NCI-H446 treated with DMSO at 0.1 percent for 48 hours (cell line): Measurements from ENCODE around the gene TTYH1.
"Not testable (repeated sequence)": the region's sequence is repeated elsewhere in the genome, so short reads cannot be mapped to it uniquely, and the experiment has no call there.

Experiments used
- DNase-seq: peaks from one replicate; lab custom pipeline; 2025; lab: John Stamatoyannopoulos, UW

TTYH1 gene

GRCh38 chr19:54461210-54461609 lies 45.9 kb downstream of the TTYH1 start:
- no peak for DNase-seq

DNA sequence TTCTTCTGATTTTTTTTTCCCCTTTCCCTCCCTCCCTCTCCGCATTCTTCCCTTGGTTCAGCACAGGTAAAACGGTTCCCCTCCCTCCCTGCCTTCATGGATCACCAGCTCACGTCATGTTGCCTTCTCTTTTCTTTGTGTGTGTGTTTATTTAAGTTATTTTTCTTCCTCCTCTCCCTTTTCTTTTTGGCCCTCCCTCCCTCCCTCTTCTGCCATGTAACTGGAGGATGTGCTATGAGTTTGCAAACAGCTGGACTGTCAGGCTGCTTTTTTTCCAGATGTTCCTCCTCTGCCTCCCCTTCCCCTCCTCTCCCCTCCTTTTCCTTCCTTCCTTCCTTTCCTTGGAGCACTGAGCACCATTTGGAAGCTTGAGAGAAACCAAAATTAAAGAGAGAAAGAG lies 46.3 kb downstream of the TTYH1 start:
- no peak for DNase-seq

DNA sequence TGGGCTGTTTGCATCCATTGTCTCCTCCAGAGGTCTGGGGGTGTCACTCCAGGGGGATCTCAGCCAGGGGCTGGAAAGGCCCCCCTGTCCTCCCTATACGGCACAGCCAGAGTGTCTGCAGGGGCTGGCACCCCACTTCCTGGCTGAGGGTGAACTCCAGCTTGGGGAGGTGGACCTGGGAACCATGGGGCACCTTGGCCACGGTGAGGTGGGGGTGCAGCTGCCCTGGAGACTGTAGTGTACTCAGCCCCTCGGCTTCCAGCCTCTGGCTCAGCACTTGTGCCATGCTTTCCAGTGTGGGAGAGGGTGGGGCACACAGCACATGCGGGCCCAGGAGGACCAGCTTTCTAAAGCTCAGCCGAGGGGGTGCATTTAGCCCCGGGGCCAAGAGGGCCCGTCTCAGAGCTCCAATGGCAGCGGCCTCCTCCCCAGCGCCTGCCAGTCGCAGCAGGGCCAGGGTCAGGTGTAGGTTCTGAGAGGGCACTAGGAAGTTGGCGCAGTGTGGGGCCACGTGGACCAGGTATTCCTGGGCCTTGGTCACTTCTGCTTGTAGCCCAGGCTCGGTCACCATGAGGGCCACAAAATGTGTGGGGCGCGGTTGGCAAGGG lies 46.9 kb downstream of the TTYH1 start:
- DNase-seq = no peak

DNA sequence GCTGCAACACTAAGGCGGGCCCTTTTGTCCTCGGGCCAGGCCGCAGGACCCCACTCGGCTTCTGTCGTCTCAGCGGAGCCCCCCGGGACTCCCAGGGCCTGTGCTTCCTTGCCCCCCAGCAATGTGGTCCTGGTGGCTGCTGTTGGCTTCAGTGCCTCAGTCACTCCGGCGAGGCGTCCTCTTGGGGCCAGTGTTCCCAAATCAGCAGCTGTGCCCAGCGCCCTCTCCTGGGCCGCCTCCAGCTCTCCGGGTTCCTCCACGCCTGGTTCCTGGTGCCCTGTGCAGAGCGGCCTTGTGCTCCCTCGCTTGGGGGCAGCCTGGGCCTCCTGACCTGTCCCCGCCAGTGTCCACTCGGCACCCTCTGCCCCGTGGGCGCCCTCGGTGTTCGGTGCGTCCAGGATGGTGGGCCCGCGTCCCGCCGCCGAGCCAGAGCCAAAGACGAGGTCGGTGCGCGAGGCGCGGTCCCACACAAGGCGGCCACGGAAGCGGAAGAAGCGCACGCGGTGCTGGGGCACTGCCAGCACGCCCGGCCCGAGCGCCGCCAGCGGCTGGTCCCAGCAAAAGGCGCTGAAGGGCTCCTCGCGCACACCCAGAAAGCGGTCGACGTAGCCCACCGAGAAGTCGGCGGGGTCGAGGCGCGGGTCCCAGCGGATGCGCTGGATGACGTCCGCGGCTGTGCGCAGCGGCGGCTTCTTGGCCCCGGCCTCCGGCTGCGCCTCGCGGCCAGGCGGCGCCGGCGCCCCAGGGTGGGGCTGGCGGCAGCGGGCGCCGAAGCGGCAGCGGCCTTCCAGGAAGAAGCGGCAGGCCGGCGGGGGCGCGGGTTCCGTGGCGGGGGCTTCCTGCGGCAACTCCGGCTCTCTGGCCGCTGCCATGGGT lies 47.6 kb downstream of the TTYH1 start:
- DNase-seq = no peak

DNA sequence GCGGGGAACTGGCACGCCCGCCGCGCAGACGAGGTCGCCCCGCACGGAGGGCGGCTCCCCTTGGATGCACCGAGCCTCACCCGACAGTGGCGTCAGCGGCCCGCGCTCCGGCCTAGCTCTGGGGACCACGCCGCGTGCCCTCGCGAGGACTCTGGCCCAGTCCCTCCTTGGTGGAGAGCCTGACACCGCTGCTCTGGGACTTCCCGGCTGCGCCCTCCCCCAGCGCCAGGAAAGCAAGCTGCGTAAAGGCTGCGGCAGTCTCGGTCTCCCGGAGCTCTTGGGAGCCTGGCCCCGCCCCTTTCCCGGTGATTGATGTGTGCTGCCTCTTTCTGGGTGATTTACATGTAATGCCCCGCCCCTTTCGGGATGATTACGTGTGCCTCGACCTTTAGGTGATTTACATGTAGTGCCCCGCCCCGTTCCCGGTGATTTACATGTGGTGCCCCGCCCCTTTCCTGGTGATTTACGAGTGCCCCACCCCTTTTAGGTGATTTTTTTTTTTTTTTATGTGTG lies 48.3 kb downstream of the TTYH1 start, which contains the start of gene LENG9:
TSS of gene LENG9 (minus strand) at position 248 of the 513 bp plus-strand sequence. CDS start 252 bp downstream, outside the sequence.
- peak; percentile 98 for DNase-seq

DNA sequence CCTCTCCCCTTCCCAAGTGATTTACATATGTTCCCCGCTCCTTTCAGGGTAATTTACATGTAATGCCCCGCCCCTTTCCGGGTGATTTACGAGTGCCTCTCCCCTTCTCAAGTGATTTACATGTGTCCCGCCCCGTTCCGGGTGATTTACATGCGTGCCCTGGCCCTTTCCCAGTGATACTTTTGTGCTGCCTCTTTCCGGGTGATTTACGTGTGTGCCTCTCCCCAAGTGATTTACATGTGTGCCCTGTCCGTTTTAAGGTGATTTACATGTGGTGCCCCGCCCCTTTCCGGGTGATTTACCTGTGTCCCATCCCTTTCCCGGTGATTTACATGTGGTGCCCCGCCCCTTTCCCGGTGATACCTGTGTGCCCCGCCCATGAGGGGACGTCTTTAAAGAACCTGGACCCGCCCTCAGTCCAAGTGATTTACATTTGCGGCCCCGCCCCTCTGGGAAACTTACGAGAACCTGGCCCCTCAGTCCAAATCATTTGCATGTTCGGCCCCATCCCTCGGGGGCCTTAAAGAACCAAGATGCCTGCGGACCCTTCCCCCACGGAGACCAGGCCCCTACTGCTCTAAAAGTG lies 48.9 kb downstream of the TTYH1 start:
- DNase-seq = peak; percentile 88

DNA sequence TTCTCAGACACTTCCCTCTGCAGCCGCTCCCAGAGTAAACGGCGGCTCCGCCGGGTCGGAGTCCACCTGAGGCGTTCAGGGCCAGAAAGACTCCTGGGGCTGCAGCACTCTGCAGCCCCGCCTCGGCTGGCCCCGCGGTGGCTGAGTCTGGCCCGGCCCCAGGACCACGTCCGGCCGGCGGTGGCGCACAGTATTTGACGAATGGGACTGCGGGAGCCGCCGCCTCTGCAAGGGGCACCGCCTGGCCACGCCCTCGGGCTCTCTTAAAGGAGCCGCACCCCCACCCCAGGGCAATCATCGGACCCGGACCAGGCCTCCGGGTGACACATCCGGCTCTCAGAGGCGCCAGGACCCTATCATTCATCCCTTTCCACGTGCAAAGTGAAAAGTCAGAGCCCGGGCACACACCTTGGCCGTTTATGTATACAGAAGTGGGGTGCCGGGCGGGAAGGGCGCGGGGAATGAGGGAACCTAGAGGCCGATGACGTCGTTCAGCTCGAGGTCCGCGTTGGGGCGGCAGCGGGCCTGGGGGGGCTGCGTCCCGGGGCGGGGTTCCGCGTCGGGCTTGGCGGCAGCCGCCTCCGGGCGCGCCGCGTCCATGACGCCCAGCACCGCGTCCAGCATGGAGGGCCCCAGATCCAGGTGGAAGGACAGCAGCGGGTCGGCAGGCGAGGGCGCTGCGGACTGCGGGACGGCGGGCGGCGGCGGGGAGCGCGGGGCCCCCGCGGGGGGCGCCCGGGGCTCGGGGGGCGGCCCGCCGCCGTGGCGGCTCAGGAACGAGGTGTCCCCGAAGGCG lies 49.6 kb downstream of the TTYH1 start:
- peak; percentile 78 for DNase-seq

- DNase-seq = no peak
Observed at GRCh38 chr19:54465426-54466109, 50.3 kb downstream of the TTYH1 start.

- DNase-seq = not testable (repeated sequence)
Observed at GRCh38 chr19:54466110-54466480, 50.8 kb downstream of the TTYH1 start.

DNA sequence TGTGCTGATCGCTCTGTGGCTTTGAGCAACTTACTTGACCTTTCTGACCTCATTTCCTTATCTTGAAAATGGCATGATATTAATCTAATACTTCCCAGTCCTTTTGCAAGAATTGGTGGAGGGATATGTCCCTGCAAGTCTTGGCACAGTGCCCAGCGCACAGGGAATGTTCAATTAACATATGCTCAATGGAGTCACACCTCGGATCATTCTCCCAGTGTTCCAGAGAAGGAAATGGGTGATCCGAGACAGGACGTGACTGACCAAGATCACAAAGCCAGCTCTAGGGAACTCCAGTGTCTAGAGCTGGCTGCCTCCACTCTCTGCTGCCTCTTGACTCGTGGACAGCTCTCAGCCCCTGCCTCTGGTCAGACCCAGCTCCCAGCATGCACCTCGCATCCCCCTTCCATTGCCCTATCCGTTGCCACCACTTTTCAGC lies 54.3 kb downstream of the TTYH1 start:
- no peak for DNase-seq

DNA sequence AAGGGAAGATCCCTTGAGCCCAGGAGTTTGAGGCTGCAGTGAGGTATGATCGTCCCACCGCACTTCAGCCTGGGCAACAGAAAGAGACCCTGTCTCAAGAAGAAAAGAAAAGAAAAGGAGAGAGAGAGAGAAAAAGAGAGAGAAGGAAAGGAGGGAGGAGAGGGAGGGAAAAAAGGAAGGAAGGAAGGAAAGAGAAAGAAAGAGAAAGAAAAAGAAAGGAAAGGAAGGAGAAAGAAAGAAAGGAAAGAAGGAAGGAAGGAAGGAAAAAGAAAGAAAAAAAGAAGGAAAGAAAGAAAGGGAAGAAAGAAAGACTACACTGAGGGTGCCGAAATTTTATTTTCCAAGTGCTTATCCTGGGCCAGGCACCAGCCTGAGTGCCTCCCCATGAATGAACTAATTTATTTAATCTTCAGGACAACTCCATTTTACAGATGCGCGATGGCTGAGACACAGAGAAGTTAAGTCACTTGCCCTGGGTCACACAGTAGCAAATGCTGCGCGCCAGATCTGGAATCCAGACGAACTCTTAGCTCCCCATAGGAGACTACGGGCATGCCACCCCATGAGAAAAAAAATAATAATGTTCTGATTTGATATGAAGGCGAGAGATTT lies 55.1 kb downstream of the TTYH1 start:
- no peak for DNase-seq

GRCh38 chr19:54470991-54471782 lies 55.9 kb downstream of the TTYH1 start:
- DNase-seq = no peak

GRCh38 chr19:54473071-54473891 lies 58.0 kb downstream of the TTYH1 start, which contains the start of gene CDC42EP5:
Gene CDC42EP5, minus strand, starts transcription at chr19:54473296. Its CDS starts 7,749 bp downstream, at chr19:54465547.
- DNase-seq = no peak

- no peak for DNase-seq
Observed at GRCh38 chr19:54473892-54474372, 58.7 kb downstream of the TTYH1 start.

DNA sequence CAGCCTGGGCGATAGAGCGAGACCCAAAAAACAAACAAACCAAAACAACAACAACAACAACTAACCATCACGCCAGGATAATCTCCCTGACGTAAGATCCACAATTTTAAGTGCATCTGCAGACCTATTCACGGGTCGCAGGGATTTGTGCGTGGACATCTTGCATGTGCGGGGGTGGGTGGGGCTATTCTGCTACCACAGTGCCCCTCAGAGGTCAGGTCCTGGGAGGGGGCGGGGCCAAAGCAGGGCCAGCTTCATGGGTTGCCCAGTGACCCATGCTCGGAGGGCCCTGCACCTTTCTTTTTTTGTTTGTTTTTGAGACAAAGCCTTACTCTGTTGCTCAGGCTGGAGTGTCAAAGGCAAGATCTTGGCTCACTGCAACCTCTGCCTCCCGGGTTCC lies 60.4 kb downstream of the TTYH1 start:
- no peak for DNase-seq

- DNase-seq = no peak
Observed at GRCh38 chr19:54477650-54478049, 62.4 kb downstream of the TTYH1 start.

DNA sequence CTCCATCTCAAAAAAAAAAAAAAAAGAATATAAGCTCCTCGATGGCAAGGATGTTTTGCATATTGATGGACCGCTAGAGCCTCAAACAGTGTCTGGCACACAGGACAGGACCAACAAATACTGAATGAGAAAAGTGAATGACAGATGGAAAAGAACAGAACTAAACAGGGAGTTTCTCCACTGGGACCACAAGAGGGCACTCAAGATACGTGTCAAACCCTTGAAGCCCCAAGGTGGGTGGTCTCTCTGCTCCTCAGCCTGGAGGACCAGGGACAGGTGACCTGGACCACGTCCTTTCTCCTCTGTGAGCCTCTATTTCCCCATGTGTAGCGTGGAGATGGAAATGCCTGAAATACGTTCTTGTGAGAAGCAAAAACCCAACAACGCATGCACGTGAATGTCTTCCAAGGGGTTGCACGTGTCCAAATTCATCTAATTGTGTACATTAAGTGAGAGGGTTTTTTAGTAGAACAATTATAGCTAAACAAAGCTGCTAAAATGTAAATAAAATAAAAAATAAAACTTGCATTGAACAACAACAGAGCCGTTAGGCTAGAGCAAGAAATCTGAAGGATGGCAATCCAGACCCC lies 63.5 kb downstream of the TTYH1 start:
- DNase-seq = no peak

DNA sequence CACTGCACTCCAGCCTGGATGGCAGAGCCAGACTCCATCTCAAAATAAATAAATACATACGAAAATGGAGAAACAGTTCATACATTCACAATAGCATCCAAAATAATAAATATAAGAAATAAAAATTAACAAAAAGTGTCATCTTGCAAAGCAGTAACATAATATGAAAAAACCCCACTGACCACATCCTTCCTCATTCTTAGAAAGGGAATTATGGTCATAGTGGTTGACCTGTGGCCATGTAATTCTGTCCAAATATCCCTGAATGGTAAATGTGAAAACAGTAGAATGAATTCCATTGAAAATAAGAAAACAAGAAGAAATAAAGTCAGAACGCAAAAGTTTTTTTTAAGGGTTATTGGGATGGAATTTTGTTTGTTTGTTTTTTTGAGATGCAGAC lies 64.8 kb downstream of the TTYH1 start:
- no peak for DNase-seq
